IMR-90 (cell line): ENCODE measurements around the gene RELT. TPM values are rescaled to one million over a fixed set of nuclear protein-coding genes. Genes with fewer than 3 reads are reported as not detected.

Source experiments
- ATAC-seq: fragments of 200-7000 bp; cut with Tn5 transposase; 2 replicates; pipeline ENCODE4 v1.9.1; 2020; ENCODE audit warnings: low read depth, mild to moderate bottlenecking, moderate library complexity
- BruUV-seq: library from RNA; stranded (reverse); fragments of 400-500 nt; replicated peaks from 2 replicates; lab custom pipeline; 2021; lab: Mats Ljungman, UMichigan
- CTCF ChIA-PET: fragments of 300-600 bp; formaldehyde crosslinking; extraction: SDS; loops from one replicate; lab custom pipeline; 2021; ENCODE audit warnings: antibody characterized with exemption; lab: Yijun Ruan, JAX
- POLR2A ChIA-PET: fragments of 300-600 bp; sonication (Branson Sonifier 250); formaldehyde crosslinking; loops from one replicate; lab custom pipeline; 2022; ENCODE audit warnings: antibody characterized with exemption; ENCODE audit not compliant: unreplicated experiment; lab: Charles Lee
- DNase-seq: peaks from one replicate; pipeline ENCODE4 v3.0.0; 2013
- H2AFZ ChIP-seq: replicated peaks from 2 replicates; pipeline ENCODE3; 2013; ENCODE audit warnings: low read length, mild to moderate bottlenecking; ENCODE audit not compliant: poor library complexity
- H2AK5ac ChIP-seq: 2 replicates; pipeline ENCODE4 v1.6.1; 2013; ENCODE audit warnings: low read depth, low read length, inconsistent platforms
- H2AK9ac ChIP-seq: replicated peaks from 2 replicates; pipeline ENCODE3; 2013; ENCODE audit warnings: mild to moderate bottlenecking, low read depth, low read length, moderate library complexity; ENCODE audit not compliant: poor library complexity
- H2BK120ac ChIP-seq: 2 replicates; pipeline ENCODE4 v1.6.1; 2013; ENCODE audit warnings: low read depth, low read length, inconsistent platforms
- H2BK15ac ChIP-seq: 3 replicates; pipeline ENCODE4 v1.6.1; 2013; ENCODE audit warnings: low read depth, low read length, inconsistent platforms
- H2BK20ac ChIP-seq: 2 replicates; pipeline ENCODE4 v1.6.1; 2013; ENCODE audit warnings: low read depth, mild to moderate bottlenecking, inconsistent platforms, low read length, moderate library complexity
- H2BK5ac ChIP-seq: 2 replicates; pipeline ENCODE4 v1.6.1; 2013; ENCODE audit warnings: mild to moderate bottlenecking, low read depth, low read length, inconsistent platforms; ENCODE audit not compliant: poor library complexity, severe bottlenecking
- H3K14ac ChIP-seq: replicated peaks from 2 replicates; pipeline ENCODE4 v1.6.1; 2013; ENCODE audit warnings: low read depth, low read length, inconsistent platforms
- H3K18ac ChIP-seq: 2 replicates; pipeline ENCODE4 v1.6.1; 2013; ENCODE audit warnings: low read depth, low read length, control low read depth
- H3K23ac ChIP-seq: 2 replicates; pipeline ENCODE4 v1.6.1; 2013; ENCODE audit warnings: low read depth, low read length, inconsistent platforms
- H3K27ac ChIP-seq: 2 replicates; pipeline ENCODE4 v1.5.1; 2013; ENCODE audit warnings: mild to moderate bottlenecking, control low read depth, low read length; ENCODE audit not compliant: insufficient read depth
- H3K27me3 ChIP-seq: 2 replicates; pipeline ENCODE4 v1.6.1; 2013; ENCODE audit warnings: low read length; ENCODE audit not compliant: control insufficient read depth, insufficient read depth
- H3K36me3 ChIP-seq: 2 replicates; pipeline ENCODE4 v1.6.1; 2013; ENCODE audit warnings: low read length, mixed read lengths; ENCODE audit not compliant: control insufficient read depth, insufficient read depth
- H3K4ac ChIP-seq: 2 replicates; pipeline ENCODE4 v1.6.1; 2013; ENCODE audit warnings: low read depth, low read length, inconsistent platforms
- H3K4me1 ChIP-seq: 2 replicates; pipeline ENCODE4 v1.6.1; 2013; ENCODE audit warnings: low read length, mixed read lengths; ENCODE audit not compliant: control insufficient read depth, insufficient read depth
- H3K4me2 ChIP-seq: 2 replicates; pipeline ENCODE4 v1.6.1; 2013; ENCODE audit warnings: low read depth, mild to moderate bottlenecking, control low read depth, low read length, moderate library complexity
- H3K4me3 ChIP-seq: 2 replicates; pipeline ENCODE4 v1.5.1; 2013; ENCODE audit warnings: low read depth, mild to moderate bottlenecking, control low read depth, low read length, moderate library complexity; ENCODE audit not compliant: insufficient read depth
- H3K56ac ChIP-seq: 2 replicates; pipeline ENCODE4 v1.6.1; 2013; ENCODE audit warnings: low read length, inconsistent platforms; ENCODE audit not compliant: insufficient read depth; ENCODE audit errors: extremely low read depth
- H3K79me1 ChIP-seq, 2 experiments: 2 replicates each; pipeline ENCODE4 v1.6.1; 2013; ENCODE audit warnings: low read length in 2 of 2, inconsistent platforms in 1 of 2, low read depth in 1 of 2
- H3K9ac ChIP-seq: 2 replicates; pipeline ENCODE4 v1.6.1; 2013; ENCODE audit warnings: low read depth, low read length, control low read depth
- H3K9me1 ChIP-seq: 2 replicates; pipeline ENCODE4 v1.6.1; 2013; ENCODE audit warnings: low read length, inconsistent platforms; ENCODE audit not compliant: insufficient read depth
- H3K9me3 ChIP-seq: 2 replicates; pipeline ENCODE4 v1.6.1; 2013; ENCODE audit warnings: low read length; ENCODE audit not compliant: control insufficient read depth, insufficient read depth
- H4K20me1 ChIP-seq: 2 replicates; pipeline ENCODE4 v1.6.1; 2013; ENCODE audit warnings: low read length, inconsistent platforms; ENCODE audit not compliant: insufficient read depth
- H4K5ac ChIP-seq: 2 replicates; pipeline ENCODE4 v1.6.1; 2013; ENCODE audit warnings: mild to moderate bottlenecking, low read depth, low read length, control low read depth
- H4K8ac ChIP-seq, 2 experiments: 2 replicates each; pipeline ENCODE4 v1.6.1; 2013; ENCODE audit warnings: low read depth in 2 of 2, low read length in 2 of 2, control low read depth in 1 of 2, inconsistent platforms in 1 of 2
- H4K91ac ChIP-seq: 2 replicates; pipeline ENCODE4 v1.6.1; 2013; ENCODE audit warnings: low read depth, low read length, inconsistent platforms; ENCODE audit not compliant: insufficient read depth
- BHLHE40 ChIP-seq: fragments of 150-350 bp; IDR thresholded peaks from 2 replicates; pipeline ENCODE4 v1.6.1; 2016; ENCODE audit warnings: mild to moderate bottlenecking, low read depth, low read length
- CEBPB ChIP-seq: IDR thresholded peaks from 2 replicates; pipeline ENCODE4 v1.6.1; 2012; ENCODE audit warnings: low read depth, low read length, improper control_type of control experiment
- CHD1 ChIP-seq: IDR thresholded peaks from 2 replicates; pipeline ENCODE4 v1.6.1; 2012; ENCODE audit warnings: low read depth, low read length, improper control_type of control experiment
- FOS ChIP-seq: fragments of 150-350 bp; IDR thresholded peaks from 2 replicates; pipeline ENCODE4 v1.6.1; 2016; ENCODE audit warnings: low read depth, low read length
- MAFK ChIP-seq: IDR thresholded peaks from 2 replicates; pipeline ENCODE4 v1.6.1; 2012; ENCODE audit warnings: low read depth, low read length, improper control_type of control experiment
- MAZ ChIP-seq: IDR thresholded peaks from 2 replicates; pipeline ENCODE4 v1.6.1; 2012; ENCODE audit warnings: low read depth, mild to moderate bottlenecking, low read length, improper control_type of control experiment, moderate library complexity, borderline replicate concordance
- MXI1 ChIP-seq: IDR thresholded peaks from 2 replicates; pipeline ENCODE4 v1.6.1; 2012; ENCODE audit warnings: low read depth, mild to moderate bottlenecking, low read length, moderate library complexity, borderline replicate concordance
- NFE2L2 ChIP-seq: fragments of 150-350 bp; IDR thresholded peaks from 2 replicates; pipeline ENCODE4 v1.6.1; 2016; ENCODE audit warnings: low read depth, mild to moderate bottlenecking, low read length
- POLR2A ChIP-seq: IDR thresholded peaks from 2 replicates; pipeline ENCODE4 v1.6.1; 2012; ENCODE audit warnings: mild to moderate bottlenecking, low read depth, low read length
- RAD21 ChIP-seq: IDR thresholded peaks from 2 replicates; pipeline ENCODE4 v1.6.1; 2012; ENCODE audit warnings: low read length, improper control_type of control experiment
- RCOR1 ChIP-seq: IDR thresholded peaks from 2 replicates; pipeline ENCODE4 v1.6.1; 2012; ENCODE audit warnings: mild to moderate bottlenecking, low read length, improper control_type of control experiment; ENCODE audit not compliant: insufficient replicate concordance
- RFX5 ChIP-seq: IDR thresholded peaks from 2 replicates; pipeline ENCODE4 v1.8.0; 2012; ENCODE audit warnings: low read depth, mild to moderate bottlenecking, low read length, moderate library complexity
- SMC3 ChIP-seq: fragments of 150-350 bp; IDR thresholded peaks from 2 replicates; pipeline ENCODE4 v1.6.1; 2016; ENCODE audit warnings: low read depth, mild to moderate bottlenecking, antibody characterized with exemption, low read length, moderate library complexity
- WGBS, 2 experiments: methylation state at CpG; one replicate each; pipeline versions ENCODE4 v1.1.5 to v1.1.7; 2013; ENCODE audit warnings: missing lambda C conversion rate in 2 of 2; ENCODE audit not compliant: insufficient read length in 1 of 2; ENCODE audit errors: extremely low coverage in 2 of 2; 5-methylcytosine and 5-hydroxymethylcytosine counted together
- dilution Hi-C: fragments of 300-500 bp; cut with HindIII; formaldehyde crosslinking; loops from one replicate; pipeline ENCODE4 v1.14.3; 2018; ENCODE audit warnings: low sequenced_read_pairs; ENCODE audit not compliant: unreplicated experiment
- in situ Hi-C: fragments of 300-500 bp; cut with MboI; formaldehyde crosslinking; loops from 3 replicates; pipeline ENCODE4 v1.14.3; 2019; ENCODE audit warnings: low sequenced_read_pairs, inconsistent platforms, mixed read lengths
- intact Hi-C: fragments of 100-400 bp; cut with micrococcal nuclease; formaldehyde crosslinking; loops from 2 replicates; pipeline ENCODE4 v1.10.0; 2022
- polyA plus RNA-seq, 3 experiments: library from polyadenylated mRNA; depleted of rRNA; stranded (reverse); fragments of >200 nt; gene quantifications; 2 replicates each; pipeline ENCODE4 v1.2.3, GENCODE V29; 2012; ENCODE audit warnings: low replicate concordance in 1 of 3
- total RNA-seq: library from RNA; depleted of rRNA; stranded (reverse); fragments of >200 nt; gene quantifications from 2 replicates; pipeline ENCODE4 v1.2.3, GENCODE V29; 2012
- TF ChIP-seq, protein P1 (sequence below): fragments of 150-350 bp; IDR thresholded peaks from 2 replicates; pipeline ENCODE4 v1.6.1; 2017; ENCODE audit warnings: mild to moderate bottlenecking, antibody characterized with exemption, low read length, low read depth
- TF ChIP-seq, protein P2 (sequence below): conservative IDR thresholded peaks from 2 replicates; pipeline ENCODE4 v1.5.1; 2012; ENCODE audit warnings: mild to moderate bottlenecking, low read depth, low read length, improper control_type of control experiment
- TF ChIP-seq, protein P3 (sequence below): fragments of 150-350 bp; IDR thresholded peaks from 2 replicates; pipeline ENCODE4 v1.6.1; 2016; ENCODE audit warnings: low read depth, mild to moderate bottlenecking, low read length, moderate library complexity, borderline replicate concordance

Gene RELT
- total and polyA plus RNA-seq, 2 of the 4 experiments (the other 2 are of a cell fraction) = 2.3 to 5.3 TPM

DNA sequence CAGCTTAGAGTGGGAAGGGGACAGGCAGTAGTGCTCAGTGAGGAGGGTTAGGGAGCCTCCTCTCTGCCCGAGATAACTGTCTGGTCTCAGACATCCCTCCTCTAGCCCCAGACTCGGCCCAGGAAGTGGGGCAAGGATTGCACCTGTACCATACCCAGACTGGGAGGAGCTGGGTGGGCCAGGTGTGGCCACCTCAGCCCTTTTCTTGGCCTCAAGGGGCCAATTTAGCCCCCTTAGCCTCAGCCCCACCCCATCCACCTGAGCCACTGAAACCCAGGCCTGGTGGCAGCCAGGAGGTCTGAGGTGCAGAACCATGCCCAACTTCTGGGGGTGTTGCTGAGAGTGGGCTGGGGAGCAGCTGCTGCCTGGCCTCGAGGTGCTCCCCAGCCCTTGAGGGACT lies 6.5 kb downstream of the RELT start:
- dilution Hi-C loops = no loop called here
- in situ Hi-C loops = no loop called here
- peaks cover 54% of the 10 kb centered on the region for H4K20me1 ChIP-seq

More for the DNA sequence above, 6.5 kb downstream of the RELT start:
- Histone ChIP-seq H2BK15ac (no peak overlapping the region), H2AK9ac (no peak overlapping the region), H4K8ac (no peak overlapping the region), H3K4me1 (peaks cover 27% of the 10 kb centered on the region), H3K4me2 (no peak overlapping the region), H3K4me3 (no peak overlapping the region), H3K14ac (no peak overlapping the region), H3K23ac (no peak overlapping the region), H3K9ac (no peak overlapping the region), H4K91ac (no peak overlapping the region), H3K27ac (no peak overlapping the region), H2BK5ac (no peak overlapping the region), H3K9me1 (peaks cover 21% of the 10 kb centered on the region; the same call in 1 of the 2 replicates), H2AFZ (no peak overlapping the region), H3K4ac (no peak overlapping the region), H4K5ac (no peak overlapping the region), H3K9me3 (no peaks in the 10 kb centered on the region), H3K79me1 (peaks cover 41 to 81% of the 10 kb centered on the region in 2 experiments), H3K27me3 (no peaks in the 10 kb centered on the region), H2BK120ac (no peak overlapping the region), H2BK20ac (no peak overlapping the region), H2AK5ac (no peak overlapping the region), H3K18ac (no peak overlapping the region), H3K56ac (no peak overlapping the region), H3K36me3 (no peaks in the 10 kb centered on the region)
- no peak for DNase-seq
- TF ChIP-seq CEBPB (no peak), BHLHE40 (no peak), MXI1 (no peak), FOS (no peak), RFX5 (no peak), RAD21 (no peak), MAZ (no peak), SMC3 (no peak), NFE2L2 (no peak), RCOR1 (no peak), CHD1 (no peak), MAFK (no peak), POLR2A (no peak)
- TF ChIP-seq, protein P1, sequence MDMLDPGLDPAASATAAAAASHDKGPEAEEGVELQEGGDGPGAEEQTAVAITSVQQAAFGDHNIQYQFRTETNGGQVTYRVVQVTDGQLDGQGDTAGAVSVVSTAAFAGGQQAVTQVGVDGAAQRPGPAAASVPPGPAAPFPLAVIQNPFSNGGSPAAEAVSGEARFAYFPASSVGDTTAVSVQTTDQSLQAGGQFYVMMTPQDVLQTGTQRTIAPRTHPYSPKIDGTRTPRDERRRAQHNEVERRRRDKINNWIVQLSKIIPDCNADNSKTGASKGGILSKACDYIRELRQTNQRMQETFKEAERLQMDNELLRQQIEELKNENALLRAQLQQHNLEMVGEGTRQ = no peak
- TF ChIP-seq, protein P2, sequence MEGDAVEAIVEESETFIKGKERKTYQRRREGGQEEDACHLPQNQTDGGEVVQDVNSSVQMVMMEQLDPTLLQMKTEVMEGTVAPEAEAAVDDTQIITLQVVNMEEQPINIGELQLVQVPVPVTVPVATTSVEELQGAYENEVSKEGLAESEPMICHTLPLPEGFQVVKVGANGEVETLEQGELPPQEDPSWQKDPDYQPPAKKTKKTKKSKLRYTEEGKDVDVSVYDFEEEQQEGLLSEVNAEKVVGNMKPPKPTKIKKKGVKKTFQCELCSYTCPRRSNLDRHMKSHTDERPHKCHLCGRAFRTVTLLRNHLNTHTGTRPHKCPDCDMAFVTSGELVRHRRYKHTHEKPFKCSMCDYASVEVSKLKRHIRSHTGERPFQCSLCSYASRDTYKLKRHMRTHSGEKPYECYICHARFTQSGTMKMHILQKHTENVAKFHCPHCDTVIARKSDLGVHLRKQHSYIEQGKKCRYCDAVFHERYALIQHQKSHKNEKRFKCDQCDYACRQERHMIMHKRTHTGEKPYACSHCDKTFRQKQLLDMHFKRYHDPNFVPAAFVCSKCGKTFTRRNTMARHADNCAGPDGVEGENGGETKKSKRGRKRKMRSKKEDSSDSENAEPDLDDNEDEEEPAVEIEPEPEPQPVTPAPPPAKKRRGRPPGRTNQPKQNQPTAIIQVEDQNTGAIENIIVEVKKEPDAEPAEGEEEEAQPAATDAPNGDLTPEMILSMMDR = no peak
- TF ChIP-seq, protein P3, sequence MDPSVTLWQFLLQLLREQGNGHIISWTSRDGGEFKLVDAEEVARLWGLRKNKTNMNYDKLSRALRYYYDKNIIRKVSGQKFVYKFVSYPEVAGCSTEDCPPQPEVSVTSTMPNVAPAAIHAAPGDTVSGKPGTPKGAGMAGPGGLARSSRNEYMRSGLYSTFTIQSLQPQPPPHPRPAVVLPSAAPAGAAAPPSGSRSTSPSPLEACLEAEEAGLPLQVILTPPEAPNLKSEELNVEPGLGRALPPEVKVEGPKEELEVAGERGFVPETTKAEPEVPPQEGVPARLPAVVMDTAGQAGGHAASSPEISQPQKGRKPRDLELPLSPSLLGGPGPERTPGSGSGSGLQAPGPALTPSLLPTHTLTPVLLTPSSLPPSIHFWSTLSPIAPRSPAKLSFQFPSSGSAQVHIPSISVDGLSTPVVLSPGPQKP = no peak
- POLR2A ChIA-PET = no interaction called here
- CTCF ChIA-PET = interaction anchor here (0.8 to 1.4 kb wide), 2 partner anchors 32 to 54 kb away, joined by 3 to 7 read pairs; no protein-coding TSS in a partner anchor
- intact Hi-C loops = no loop called here
- 80% methylated on average over 1 of the region's 3 CpGs; no CpG with 5 or more reads in 1 of the 2 experiments for WGBS, 2 experiments
- BruUV-seq = no TSS peak
- ATAC-seq = no peak
